Keratinocyte (primary cell): ENCODE results near the gene NEK3. TPM values are rescaled to one million over a fixed set of nuclear protein-coding genes. Genes with fewer than 3 reads are reported as not detected.

Experiments used
- DNase-seq: peaks from one replicate; pipeline ENCODE4 v3.0.0-alpha.2; 2011; ENCODE audit warnings: low read depth, missing footprints, low spot score
- FAIRE-seq: peaks from 2 replicates; lab custom pipeline; 2011; peaks lifted over from hg19 to GRCh38; lab: Jason Lieb, UNC
- H2AFZ ChIP-seq: 2 replicates; pipeline ENCODE4 v1.6.0; 2012; ENCODE audit warnings: low read length, control low read depth, inconsistent platforms; ENCODE audit not compliant: control insufficient read depth
- H3K27ac ChIP-seq: 2 replicates; pipeline ENCODE4 v1.5.1; 2011; ENCODE audit warnings: low read length; ENCODE audit not compliant: control insufficient read depth, insufficient read depth
- H3K27me3 ChIP-seq: 3 replicates; pipeline ENCODE4 v1.6.0; 2011; ENCODE audit warnings: low read length; ENCODE audit not compliant: control insufficient read depth, insufficient read depth; ENCODE audit errors: extremely low read depth
- H3K36me3 ChIP-seq, 2 experiments: 2 replicates in 1 of 2; 3 replicates in 1 of 2; pipeline ENCODE4 v1.5.1; 2011; ENCODE audit warnings: low read length in 2 of 2, mild to moderate bottlenecking in 1 of 2; ENCODE audit not compliant: control insufficient read depth in 2 of 2, insufficient read depth in 2 of 2; ENCODE audit errors: extremely low read depth in 1 of 2
- H3K4me1 ChIP-seq: 3 replicates; pipeline ENCODE4 v1.5.1; 2011; ENCODE audit warnings: low read length; ENCODE audit not compliant: control insufficient read depth, insufficient read depth; ENCODE audit errors: extremely low read depth
- H3K4me2 ChIP-seq: 3 replicates; pipeline ENCODE4 v1.6.0; 2011; ENCODE audit warnings: low read depth, low read length; ENCODE audit not compliant: control insufficient read depth, insufficient read depth; ENCODE audit errors: extremely low read depth
- H3K4me3 ChIP-seq, 3 experiments: fragments of 200-600 bp in 1 of 3; sonication (generic) in 1 of 3; 2 replicates in 2 of 3; 3 replicates in 1 of 3; pipeline ENCODE4 v1.5.1; 2011 to 2016; ENCODE audit warnings: low read length in 3 of 3, mild to moderate bottlenecking in 3 of 3, control low read depth in 2 of 3, inconsistent platforms in 1 of 3, low read depth in 1 of 3, mixed read lengths in 1 of 3, mixed run types in 1 of 3, moderate library complexity in 1 of 3; ENCODE audit not compliant: control insufficient read depth in 2 of 3, insufficient read depth in 2 of 3; ENCODE audit errors: extremely low read depth in 1 of 3
- H3K79me2 ChIP-seq: 2 replicates; pipeline ENCODE4 v1.6.0; 2012; ENCODE audit warnings: low read length; ENCODE audit not compliant: control insufficient read depth, insufficient read depth
- H3K9ac ChIP-seq: 3 replicates; pipeline ENCODE4 v1.6.0; 2011; ENCODE audit warnings: low read length; ENCODE audit not compliant: control insufficient read depth, insufficient read depth; ENCODE audit errors: extremely low read depth
- H3K9me1 ChIP-seq: 3 replicates; pipeline ENCODE4 v1.6.0; 2011; ENCODE audit warnings: low read length; ENCODE audit not compliant: control insufficient read depth, insufficient read depth; ENCODE audit errors: extremely low read depth
- H3K9me3 ChIP-seq: 2 replicates; pipeline ENCODE4 v1.5.1; 2012; ENCODE audit warnings: low read depth, low read length; ENCODE audit not compliant: control insufficient read depth
- H4K20me1 ChIP-seq: 3 replicates; pipeline ENCODE4 v1.6.0; 2011; ENCODE audit warnings: low read length; ENCODE audit not compliant: control insufficient read depth, insufficient read depth; ENCODE audit errors: extremely low read depth
- EZH2 ChIP-seq: IDR thresholded peaks from one replicate; pipeline ENCODE4 v1.6.1; 2012; ENCODE audit warnings: inconsistent platforms, mild to moderate bottlenecking, low read length, moderate library complexity
- dilution Hi-C: fragments of 300-500 bp; cut with MboI; formaldehyde crosslinking; loops from one replicate; pipeline ENCODE4 v1.7.0; 2020; ENCODE audit warnings: low sequenced_read_pairs; ENCODE audit not compliant: extremely low pct_ligation_motif_present
- polyA plus RNA-seq, 5 experiments: library from polyadenylated mRNA; depleted of rRNA in 3 of 5; stranded (reverse) in 3 of 5; stranded (forward) in 1 of 5; unstranded in 1 of 5; fragments of >200 nt; gene quantifications; 1 replicate in 1 of 5; 2 replicates in 3 of 5; 3 replicates in 1 of 5; pipeline versions ENCODE4 v1.2.1 to v1.2.3, GENCODE V29; 2011 to 2012; ENCODE audit warnings: missing spikeins in 2 of 5, low read depth in 1 of 5, low replicate concordance in 1 of 5
- TF ChIP-seq, protein P1 (sequence below), 3 experiments: IDR thresholded peaks in 1 of 3; conservative IDR thresholded peaks in 1 of 3; optimal IDR thresholded peaks in 1 of 3; 2 replicates in 2 of 3; 3 replicates in 1 of 3; pipeline versions ENCODE3 to v1.5.1; 2011; ENCODE audit warnings: low read length in 3 of 3, mild to moderate bottlenecking in 3 of 3, moderate library complexity in 2 of 3, control low read depth in 1 of 3, inconsistent platforms in 1 of 3; ENCODE audit not compliant: insufficient read depth in 2 of 3; ENCODE audit errors: extremely low read depth in 1 of 3

The NEK3 gene
- polyA plus RNA-seq, 1 donor (not counting 4 experiments of a cell fraction or from before 2014, with no cell fraction given), result 11.1 TPM

DNA sequence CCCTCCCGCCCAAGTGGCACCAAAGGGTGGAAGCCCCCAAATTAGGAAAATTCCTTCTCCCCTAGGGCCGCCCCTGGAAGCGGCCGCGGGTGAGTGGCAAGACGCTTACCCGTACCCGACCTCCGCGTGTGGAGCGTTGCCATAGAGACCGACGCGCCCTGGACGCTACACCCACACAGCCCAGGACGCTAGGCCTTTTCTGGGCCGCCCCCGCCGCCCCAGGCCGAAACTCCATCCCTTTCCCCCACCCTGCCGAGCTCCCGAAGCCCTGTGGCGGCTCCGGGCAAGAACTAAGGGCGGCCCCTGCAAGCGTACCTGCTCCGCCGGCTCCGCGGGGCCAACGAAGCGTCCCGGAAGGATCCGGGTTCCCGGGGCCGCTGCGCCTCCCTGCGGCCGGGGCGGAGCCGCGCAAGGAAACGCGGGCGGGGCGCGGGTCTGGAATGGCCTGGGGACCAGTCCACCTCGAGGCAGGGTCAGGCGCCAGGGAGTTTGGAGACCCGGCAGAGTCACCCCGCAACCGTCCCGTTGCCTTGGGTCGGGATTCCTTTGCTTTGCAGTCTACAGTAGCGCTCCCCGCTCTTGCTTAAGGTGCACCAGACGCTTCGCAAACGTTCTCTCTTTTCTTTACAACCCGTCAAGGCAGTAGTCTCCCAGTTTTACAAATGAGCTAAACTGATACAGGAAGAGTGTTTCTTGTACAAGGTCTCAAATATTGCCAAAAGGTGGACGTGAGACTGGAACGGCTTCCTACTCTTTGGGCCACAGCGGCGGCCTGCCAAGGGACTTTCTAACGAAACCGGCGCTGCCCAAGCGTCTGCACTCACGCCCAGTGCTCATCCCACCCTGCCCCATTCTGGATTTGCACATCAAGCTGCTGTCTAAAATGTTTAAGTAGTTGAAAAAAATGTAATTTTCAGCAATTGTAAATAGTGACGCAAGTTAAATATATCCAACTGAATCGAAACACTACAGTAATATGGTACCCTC lies 30.4 kb downstream of the NEK3 start, which contains the start of gene NEK5:
TSS of gene NEK5 (minus strand) at position 360 of the 987 bp plus-strand sequence. CDS start 1,591 bp downstream, outside the sequence.
- Histone ChIP-seq H3K9me1 (no peaks in the 10 kb centered on the region), H3K9ac (peak within 1 kb of the TSS; percentile 47), H3K4me3 (peak within 1 kb of the TSS; percentile 63 to 70 (median 69)), H3K27me3 (no peaks in the 10 kb centered on the region), H2AFZ (peak within 1 kb of the TSS; percentile 90), H3K27ac (no peak within 1 kb of the TSS), H3K4me2 (peak within 1 kb of the TSS; percentile 95), H4K20me1 (no peaks in the 10 kb centered on the region), H3K4me1 (peaks cover 22% of the 10 kb centered on the region), H3K36me3 (peaks cover 5 to 8% of the 10 kb centered on the region in 2 experiments), H3K79me2 (no peaks in the 10 kb centered on the region), H3K9me3 (no peaks in the 10 kb centered on the region)
- FAIRE-seq (peak; percentile 20), DNase-seq (no peak)
- TF ChIP-seq, protein P1, sequence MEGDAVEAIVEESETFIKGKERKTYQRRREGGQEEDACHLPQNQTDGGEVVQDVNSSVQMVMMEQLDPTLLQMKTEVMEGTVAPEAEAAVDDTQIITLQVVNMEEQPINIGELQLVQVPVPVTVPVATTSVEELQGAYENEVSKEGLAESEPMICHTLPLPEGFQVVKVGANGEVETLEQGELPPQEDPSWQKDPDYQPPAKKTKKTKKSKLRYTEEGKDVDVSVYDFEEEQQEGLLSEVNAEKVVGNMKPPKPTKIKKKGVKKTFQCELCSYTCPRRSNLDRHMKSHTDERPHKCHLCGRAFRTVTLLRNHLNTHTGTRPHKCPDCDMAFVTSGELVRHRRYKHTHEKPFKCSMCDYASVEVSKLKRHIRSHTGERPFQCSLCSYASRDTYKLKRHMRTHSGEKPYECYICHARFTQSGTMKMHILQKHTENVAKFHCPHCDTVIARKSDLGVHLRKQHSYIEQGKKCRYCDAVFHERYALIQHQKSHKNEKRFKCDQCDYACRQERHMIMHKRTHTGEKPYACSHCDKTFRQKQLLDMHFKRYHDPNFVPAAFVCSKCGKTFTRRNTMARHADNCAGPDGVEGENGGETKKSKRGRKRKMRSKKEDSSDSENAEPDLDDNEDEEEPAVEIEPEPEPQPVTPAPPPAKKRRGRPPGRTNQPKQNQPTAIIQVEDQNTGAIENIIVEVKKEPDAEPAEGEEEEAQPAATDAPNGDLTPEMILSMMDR (optimal IDR thresholded peaks at IDR 0.05 in 1 of 3, IDR thresholded peaks at IDR 0.05 in 1 of 3, conservative IDR thresholded peaks at IDR 0.05 in 1 of 3; ENCODE audit: extremely low read depth in 1 of 3, insufficient read depth in 2 of 3, low read length in 3 of 3), result peak; percentile 47 to 86 (median 71)
- no peak for TF ChIP-seq EZH2
- dilution Hi-C loops, result no loop called here

DNA sequence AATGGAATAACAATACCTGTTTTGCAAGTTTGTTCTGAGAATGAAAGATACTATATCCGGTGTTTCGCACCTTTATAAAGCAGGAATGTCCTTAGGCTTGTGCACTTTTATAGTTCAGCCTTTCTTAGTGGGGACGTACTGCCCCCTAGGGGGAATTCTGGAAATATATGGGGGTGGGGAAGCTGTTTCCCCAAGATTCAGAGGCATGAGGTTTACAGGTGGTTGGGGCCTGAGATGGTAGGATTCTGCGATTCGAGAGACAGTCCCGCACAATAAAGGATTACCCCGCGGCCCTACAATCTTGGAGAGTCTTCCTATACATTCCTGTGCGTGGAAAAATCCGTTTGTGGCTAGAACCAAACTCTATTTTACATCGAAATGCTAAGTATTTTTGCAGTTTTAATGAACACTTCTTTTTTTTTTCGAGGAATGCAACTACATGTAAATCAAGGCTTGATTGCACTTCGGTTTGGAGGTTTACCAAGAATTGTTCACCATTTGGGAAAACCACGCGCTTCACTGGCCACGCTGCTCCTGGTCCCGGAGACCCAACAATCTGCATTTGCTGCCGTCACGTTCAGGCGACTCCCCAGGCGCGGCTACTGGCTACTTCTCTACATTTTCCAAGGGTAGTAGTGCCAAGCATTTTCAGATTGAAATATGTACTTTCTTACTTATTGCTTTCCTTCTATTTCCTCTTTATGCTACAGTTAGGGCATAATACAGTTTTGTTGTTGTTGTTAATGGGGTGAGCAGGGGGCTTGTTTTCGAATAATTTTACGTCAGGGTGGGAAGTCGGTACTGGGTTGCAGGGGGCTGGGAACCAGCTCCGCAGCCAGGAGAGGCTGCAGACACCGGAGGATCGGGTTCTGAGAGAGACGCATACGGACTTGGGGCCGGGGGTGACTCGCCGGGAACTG lies 31.4 kb downstream of the NEK3 start:
- Histone ChIP-seq H2AFZ (peak overlapping the region; percentile 77), H3K4me2 (peak overlapping the region; percentile 95), H3K9me3 (no peaks in the 10 kb centered on the region), H3K36me3 (peaks cover 5 to 8% of the 10 kb centered on the region in 2 experiments), H3K4me1 (peaks cover 22% of the 10 kb centered on the region), H3K9ac (peak overlapping the region; percentile 47), H3K27ac (no peak overlapping the region), H3K9me1 (no peaks in the 10 kb centered on the region), H3K4me3 (peak overlapping the region; percentile 63 to 70 (median 69)), H4K20me1 (no peaks in the 10 kb centered on the region), H3K27me3 (no peaks in the 10 kb centered on the region), H3K79me2 (no peaks in the 10 kb centered on the region)
- TF ChIP-seq, protein P1 (optimal IDR thresholded peaks at IDR 0.05 in 1 of 3, IDR thresholded peaks at IDR 0.05 in 1 of 3, conservative IDR thresholded peaks at IDR 0.05 in 1 of 3; ENCODE audit: extremely low read depth in 1 of 3, insufficient read depth in 2 of 3, low read length in 3 of 3), result peak; percentile 71 to 82 (median 74)
- TF ChIP-seq EZH2, result no peak
- peak; percentile 78 for FAIRE-seq
- dilution Hi-C loops, result no loop called here
- no peak for DNase-seq
